K562 (cell line): ENCODE results near the gene CSNK1G1. TPM values are rescaled to one million over a fixed set of nuclear protein-coding genes. Genes with fewer than 3 reads are reported as not detected.

Experiments
- FOXJ3 ChIP-seq: sonication (generic); formaldehyde crosslinking; IDR thresholded peaks from 2 replicates; pipeline ENCODE4 v1.4.0; 2020; ENCODE audit warnings: mild to moderate bottlenecking, missing genetic modification reagents
- GMEB1 ChIP-seq: fragments of 250-450 bp; sonication (Bioruptor Pico); IDR thresholded peaks from 2 replicates; pipeline ENCODE4 v1.4.0; 2020; ENCODE audit warnings: mild to moderate bottlenecking
- HOMEZ ChIP-seq: fragments of 250-450 bp; sonication (Bioruptor Pico); IDR thresholded peaks from 2 replicates; pipeline ENCODE4 v1.4.0; 2020; ENCODE audit warnings: mild to moderate bottlenecking, moderate library complexity
- NCOA2 ChIP-seq, 2 experiments: fragments of 450-650 bp; IDR thresholded peaks; 2 replicates each; pipeline ENCODE4 v1.6.1; 2018; ENCODE audit warnings: mild to moderate bottlenecking in 2 of 2, moderate library complexity in 1 of 2; ENCODE audit not compliant: partially characterized antibody in 2 of 2
- NELFE ChIP-seq: IDR thresholded peaks from 2 replicates; pipeline ENCODE4 v1.6.1; 2011; ENCODE audit warnings: mild to moderate bottlenecking; ENCODE audit not compliant: insufficient read depth, insufficient read length
- PHF21A ChIP-seq: fragments of 450-650 bp; IDR thresholded peaks from 2 replicates; pipeline ENCODE4 v1.6.1; 2017; ENCODE audit warnings: low read depth, borderline replicate concordance
- SMARCC2 ChIP-seq: fragments of 450-650 bp; IDR thresholded peaks from 2 replicates; pipeline ENCODE4 v1.6.1; 2017; ENCODE audit warnings: antibody characterized with exemption, moderate library complexity, mild to moderate bottlenecking, low read depth
- UBTF ChIP-seq, 2 experiments: IDR thresholded peaks; 2 replicates each; pipeline ENCODE4 v1.6.1; 2012; ENCODE audit warnings: improper control_type of control experiment in 2 of 2, low read depth in 2 of 2, low read length in 2 of 2, borderline replicate concordance in 1 of 2
- ZBTB40 ChIP-seq, 2 experiments: fragments of 450-650 bp in 1 of 2; sonication (generic) in 1 of 2; formaldehyde crosslinking in 1 of 2; IDR thresholded peaks; 2 replicates each; pipeline versions ENCODE4 v1.7.1 to v1.9.0; 2016 to 2022; ENCODE audit warnings: inconsistent platforms in 1 of 2, mild to moderate bottlenecking in 1 of 2, missing genetic modification reagents in 1 of 2
- ZNF197 ChIP-seq: fragments of 200-800 bp; sonication (Bioruptor generic); IDR thresholded peaks from 2 replicates; pipeline ENCODE4 v1.6.1; 2016; ENCODE audit warnings: low read depth, missing genetic modification characterization, missing compliant biosample characterization
- polyA plus RNA-seq, 8 experiments: library from polyadenylated mRNA; depleted of rRNA in 4 of 8; stranded (reverse) in 5 of 8; unstranded in 3 of 8; fragments of >200 nt; fragmentation: Nextera tagmentation in 2 of 8; fragmentation: Illumina TruSeq in 1 of 8; extraction: Ambion mirVana in 2 of 8; extraction: Trizol in 1 of 8; gene quantifications; 2 replicates each; pipeline versions ENCODE4 v1.2.1 to v1.2.3, GENCODE V29; 2011 to 2014; ENCODE audit warnings: inconsistent platforms in 1 of 8, missing spikeins in 1 of 8
- total RNA-seq, 7 experiments: library from RNA; depleted of rRNA in 6 of 7; stranded (reverse); fragments of >200 nt in 6 of 7; fragmentation: Illumina TruSeq in 2 of 7; extraction: Trizol in 2 of 7; gene quantifications; 2 replicates each; pipeline versions ENCODE4 v1.2.1 to v1.2.3, GENCODE V29; 2011 to 2021; ENCODE audit warnings: low replicate concordance in 1 of 7

CSNK1G1 gene
- total and polyA plus RNA-seq, 9 of the 15 experiments (the other 6 are each of a cell fraction or from before 2014, with no cell fraction given), result 4.5 to 18.5 (median 9.5) TPM

- TF ChIP-seq ZBTB40 (IDR thresholded peaks at IDR 0.05), result no peak
- TF ChIP-seq ZBTB40 (CRISPR knock-in tag; IDR thresholded peaks at IDR 0.05), result no peak
- TF ChIP-seq UBTF (IDR thresholded peaks at IDR 0.05; ENCODE audit: borderline replicate concordance in 1 of 2, low read depth in 2 of 2, low read length in 2 of 2), result no peak
- no peak for TF ChIP-seq SMARCC2
- TF ChIP-seq ZNF197 (CRISPR knock-in tag), result no peak
- TF ChIP-seq PHF21A, result no peak
- no peak for TF ChIP-seq HOMEZ
- no peak for TF ChIP-seq NELFE
- no peak for TF ChIP-seq NCOA2 (IDR thresholded peaks at IDR 0.05; ENCODE audit: partially characterized antibody in 2 of 2)
- TF ChIP-seq FOXJ3 (CRISPR knock-in tag), result no peak
- TF ChIP-seq GMEB1, result no peak
Observed at GRCh38 chr15:64153480-64154367, 202.2 kb downstream of the CSNK1G1 start (continued).
